MM.1S (cell line): Measurements from ENCODE around the gene CCT7.

Source experiments
- DNase-seq: peaks from one replicate; pipeline ENCODE4 v3.0.0-alpha.2; 2015
- H2AFZ ChIP-seq: fragments of 300-600 bp; sonication (generic); 2 replicates; pipeline ENCODE4 v1.6.0; 2016; ENCODE audit warnings: antibody characterized with exemption, low read length
- H3F3A ChIP-seq: fragments of 300-600 bp; sonication (generic); 2 replicates; pipeline ENCODE4 v1.6.1; 2016; ENCODE audit warnings: mild to moderate bottlenecking, antibody characterized with exemption, low read length, moderate library complexity, mixed read lengths; ENCODE audit not compliant: insufficient read depth
- H3K27ac ChIP-seq: fragments of 300-600 bp; sonication (generic); 2 replicates; pipeline ENCODE4 v1.5.1; 2016; ENCODE audit warnings: mild to moderate bottlenecking, low read length
- H3K27me3 ChIP-seq: fragments of 300-600 bp; sonication (generic); replicated peaks from 2 replicates; pipeline ENCODE4 v1.6.0; 2016; ENCODE audit warnings: low read length; ENCODE audit not compliant: insufficient read depth
- H3K36me3 ChIP-seq: fragments of 300-600 bp; sonication (generic); replicated peaks from 2 replicates; pipeline ENCODE4 v1.6.1; 2016; ENCODE audit warnings: mild to moderate bottlenecking, low read length, mixed read lengths; ENCODE audit not compliant: insufficient read depth
- H3K4me1 ChIP-seq: fragments of 300-600 bp; sonication (generic); 2 replicates; pipeline ENCODE4 v1.6.1; 2016; ENCODE audit warnings: low read length, mixed read lengths
- H3K4me2 ChIP-seq: fragments of 300-600 bp; sonication (generic); 2 replicates; pipeline ENCODE4 v1.6.0; 2016; ENCODE audit warnings: low read depth, low read length
- H3K4me3 ChIP-seq: fragments of 300-600 bp; sonication (generic); 2 replicates; pipeline ENCODE4 v1.5.1; 2016; ENCODE audit warnings: low read length, mixed read lengths
- H3K79me2 ChIP-seq: fragments of 300-600 bp; sonication (generic); 2 replicates; pipeline ENCODE4 v1.6.1; 2016; ENCODE audit warnings: mixed run types, low read length, mixed read lengths
- H3K9ac ChIP-seq: fragments of 300-600 bp; sonication (generic); 2 replicates; pipeline ENCODE4 v1.6.1; 2016; ENCODE audit warnings: low read length, mixed read lengths
- H3K9me2 ChIP-seq: fragments of 300-600 bp; sonication (generic); replicated peaks from 2 replicates; pipeline ENCODE4 v1.6.1; 2016; ENCODE audit warnings: mild to moderate bottlenecking, low read length, mixed read lengths; ENCODE audit not compliant: insufficient read depth
- H3K9me3 ChIP-seq: fragments of 300-600 bp; sonication (generic); replicated peaks from 2 replicates; pipeline ENCODE4 v1.6.1; 2016; ENCODE audit warnings: mild to moderate bottlenecking, low read length, mixed read lengths; ENCODE audit not compliant: insufficient read depth
- H4K20me1 ChIP-seq: fragments of 300-600 bp; sonication (generic); 2 replicates; pipeline ENCODE4 v1.6.1; 2016; ENCODE audit warnings: mild to moderate bottlenecking, low read length, moderate library complexity, mixed read lengths; ENCODE audit not compliant: insufficient read depth
- CTCF ChIP-seq: fragments of 300-600 bp; sonication (generic); IDR thresholded peaks from 2 replicates; pipeline ENCODE4 v1.5.1; 2016; ENCODE audit warnings: antibody characterized with exemption, low read length, mixed read lengths
- EZH2 ChIP-seq: fragments of 300-600 bp; sonication (generic); optimal IDR thresholded peaks from 2 replicates; pipeline ENCODE3; 2017; ENCODE audit warnings: low read depth, mild to moderate bottlenecking, antibody characterized with exemption, low read length, mixed read lengths
- EZH2phosphoT487 ChIP-seq: fragments of 300-600 bp; sonication (generic); IDR thresholded peaks from 2 replicates; pipeline ENCODE4 v1.6.1; 2018; ENCODE audit warnings: antibody characterized with exemption, low read length

CCT7 gene

GRCh38 chr2:73255907-73256617 lies 22.0 kb downstream of the CCT7 start:
- Histone ChIP-seq H3K4me3 (no peak overlapping the region), H3K36me3 (no peaks in the 10 kb centered on the region), H3K9me3 (no peaks in the 10 kb centered on the region), H3K9me2 (no peaks in the 10 kb centered on the region), H3K9ac (no peak overlapping the region), H3K27ac (no peak overlapping the region), H2AFZ (no peak overlapping the region), H4K20me1 (no peaks in the 10 kb centered on the region), H3F3A (no peaks in the 10 kb centered on the region; the same call in 1 of the 2 replicates), H3K4me1 (no peaks in the 10 kb centered on the region), H3K27me3 (no peaks in the 10 kb centered on the region), H3K79me2 (no peaks in the 10 kb centered on the region), H3K4me2 (no peak overlapping the region)
- TF ChIP-seq EZH2 = no peak
- TF ChIP-seq EZH2phosphoT487 = no peak
- TF ChIP-seq CTCF = no peak
- no peak for DNase-seq

- H3K36me3 ChIP-seq = no peaks in the 10 kb centered on the region
- no peaks in the 10 kb centered on the region for H3K4me1 ChIP-seq
Measured at GRCh38 chr2:73256618-73256922, 22.5 kb downstream of the CCT7 start.

GRCh38 chr2:73257021-73257420 lies 22.9 kb downstream of the CCT7 start:
- Histone ChIP-seq H3K9me2 (no peaks in the 10 kb centered on the region), H3K27me3 (no peaks in the 10 kb centered on the region), H3K9me3 (no peaks in the 10 kb centered on the region), H3F3A (no peaks in the 10 kb centered on the region; the same call in 1 of the 2 replicates), H3K79me2 (no peaks in the 10 kb centered on the region), H4K20me1 (no peaks in the 10 kb centered on the region), H3K4me3 (no peak overlapping the region), H3K9ac (no peak overlapping the region), H3K36me3 (no peaks in the 10 kb centered on the region), H3K27ac (no peak overlapping the region), H2AFZ (no peak overlapping the region), H3K4me2 (no peak overlapping the region), H3K4me1 (no peaks in the 10 kb centered on the region)
- no peak for TF ChIP-seq CTCF
- TF ChIP-seq EZH2phosphoT487 = no peak
- TF ChIP-seq EZH2 = no peak
- DNase-seq = no peak

More at GRCh38 chr2:73256618-73256922, 22.5 kb downstream of the CCT7 start:
- Histone ChIP-seq H3K9me3 (no peaks in the 10 kb centered on the region), H3K4me3 (no peak overlapping the region), H3K9ac (no peak overlapping the region), H3K27ac (no peak overlapping the region), H4K20me1 (no peaks in the 10 kb centered on the region), H3K4me2 (no peak overlapping the region), H3K27me3 (no peaks in the 10 kb centered on the region), H2AFZ (no peak overlapping the region), H3K9me2 (no peaks in the 10 kb centered on the region), H3K79me2 (no peaks in the 10 kb centered on the region), H3F3A (no peaks in the 10 kb centered on the region; the same call in 1 of the 2 replicates)
- TF ChIP-seq EZH2phosphoT487 = no peak
- no peak for TF ChIP-seq CTCF
- no peak for TF ChIP-seq EZH2
- DNase-seq = no peak
